GM12873 (cell line): ENCODE results near the gene BAAT.

Experiments
- CTCF ChIP-seq: IDR thresholded peaks from 2 replicates; pipeline ENCODE4 v1.5.1; 2012; ENCODE audit warnings: low read depth, mild to moderate bottlenecking, moderate library complexity, low read length, control low read depth; ENCODE audit not compliant: insufficient read depth; ENCODE audit errors: missing control alignments

Gene BAAT

GRCh38 chr9:101326501-101326900 lies 58.3 kb downstream of the BAAT start:
- TF ChIP-seq CTCF = no peak

- TF ChIP-seq CTCF = no peak
Measured at GRCh38 chr9:101326035-101326434, 58.8 kb downstream of the BAAT start.

- no peak for TF ChIP-seq CTCF
Measured at GRCh38 chr9:101325053-101325452, 59.8 kb downstream of the BAAT start.

- TF ChIP-seq CTCF = no peak
Measured at GRCh38 chr9:101324245-101324804, 60.5 kb downstream of the BAAT start.

- TF ChIP-seq CTCF = no peak
Measured at GRCh38 chr9:101323129-101323528, 61.7 kb downstream of the BAAT start.

GRCh38 chr9:101317735-101318134 lies 67.1 kb downstream of the BAAT start:
- no peak for TF ChIP-seq CTCF

GRCh38 chr9:101315112-101315450 lies 69.7 kb downstream of the BAAT start:
- TF ChIP-seq CTCF = no peak

GRCh38 chr9:101312661-101313060 lies 72.1 kb downstream of the BAAT start:
- TF ChIP-seq CTCF = no peak
